ENCODE data around the gene LRRC27. TPM values are rescaled to one million over a fixed set of nuclear protein-coding genes. Genes with fewer than 3 reads are reported as not detected.

LRRC27 gene
- 1 to 10 TPM; 3.7 to 3.8 TPM for total RNA-seq
- polyA plus RNA-seq: 1 to 10 TPM in 1 of 2 donors, under 1 TPM in 1; 0.90 to 2.3 TPM

- POLR2A ChIA-PET (ENCODE audit: partially characterized antibody): interaction anchor here (2.0 kb wide), 1 partner anchor 25 kb away, joined by 4 read pairs; no protein-coding TSS in a partner anchor
- peaks cover 0 to 7% (median 0%) of the 10 kb centered on the region in 8 donors for H3K9me3 Mint-ChIP-seq
- peak within 1 kb of the TSS; percentile 79 to 95 for H3K4me3 ChIP-seq (ENCODE audit: low read length in 2 of 2)
- CTCF ChIA-PET (ENCODE audit: partially characterized antibody): no interaction called here
- H3K4me1 ChIP-seq (ENCODE audit: insufficient read depth, low read length): peaks cover 40% of the 10 kb centered on the region
- H3K4me3 Mint-ChIP-seq: peak within 1 kb of the TSS; percentile 85 to 94 (median 90)
- no peaks in the 10 kb centered on the region for H3K36me3 ChIP-seq (ENCODE audit: insufficient read depth, low read length)
- intact Hi-C loops (cut with micrococcal nuclease): loop anchor here (1.0 to 10.0 kb wide), 4 partner anchors 24 to 205 kb away; partner anchors contain the start of genes DPYSL4 and INPP5A
- H3K9me3 ChIP-seq (ENCODE audit: control insufficient read depth in 1 of 2, low read length in 2 of 2): no peaks in the 10 kb centered on the region
- peaks cover 28 to 75% (median 48%) of the 10 kb centered on the region in 4 donors for H3K4me1 Mint-ChIP-seq
- DNase-seq: peak; percentile 98 to 100 (median 100)
- peaks cover 3 to 29% of the 10 kb centered on the region in 2 donors for H3K36me3 Mint-ChIP-seq
- H3K27ac Mint-ChIP-seq: peak within 1 kb of the TSS; percentile 80 to 97 (median 95)
- H3K27me3 ChIP-seq (ENCODE audit: insufficient read depth, low read length): no peaks in the 10 kb centered on the region
- H3K27ac ChIP-seq (ENCODE audit: low read depth, low read length): peak within 1 kb of the TSS; percentile 77
- H3K27me3 Mint-ChIP-seq: peaks cover 0 to 1% of the 10 kb centered on the region in 2 donors
Measured at GRCh38 chr10:132331601-132332432, at the start of gene LRRC27. LRRC27 (plus strand) TSS chr10:132332193; CDS start chr10:132333525, 1,332 bp downstream.

- no peaks in the 10 kb centered on the region for H3K9me3 ChIP-seq (ENCODE audit: control insufficient read depth in 1 of 2, low read length in 2 of 2)
- H3K27me3 ChIP-seq (ENCODE audit: insufficient read depth, low read length): no peaks in the 10 kb centered on the region
- POLR2A ChIA-PET (ENCODE audit: partially characterized antibody): interaction anchor here (0.6 kb wide), 1 partner anchor 51 kb away, joined by 3 read pairs; no protein-coding TSS in a partner anchor
- H3K4me1 Mint-ChIP-seq: peaks cover 2 to 8% (median 7%) of the 10 kb centered on the region in 4 donors
- intact Hi-C loops (cut with micrococcal nuclease): no loop called here
- CTCF ChIA-PET (ENCODE audit: partially characterized antibody): no interaction called here
- H3K36me3 Mint-ChIP-seq: no peaks in the 10 kb centered on the region
- H3K36me3 ChIP-seq (ENCODE audit: insufficient read depth, low read length): no peaks in the 10 kb centered on the region
- H3K4me3 Mint-ChIP-seq: no peak overlapping the region
- no peak overlapping the region for H3K4me3 ChIP-seq (ENCODE audit: low read length in 2 of 2)
- peaks cover 0 to 2% (median 0%) of the 10 kb centered on the region in 8 donors for H3K9me3 Mint-ChIP-seq
- H3K27me3 Mint-ChIP-seq: no peaks in the 10 kb centered on the region
- H3K27ac ChIP-seq (ENCODE audit: low read depth, low read length): no peak overlapping the region
- DNase-seq: no peak
- H3K27ac Mint-ChIP-seq: no peak overlapping the region
- H3K4me1 ChIP-seq (ENCODE audit: insufficient read depth, low read length): no peaks in the 10 kb centered on the region
Measured at GRCh38 chr10:132282667-132283603, 49.1 kb upstream of the LRRC27 start.

- H3K4me3 ChIP-seq (ENCODE audit: low read length in 2 of 2): no peak overlapping the region
- ChIA-PET POLR2A (ENCODE audit: partially characterized antibody) (interaction anchor here (0.6 kb wide), 1 partner anchor 51 kb away, joined by 3 read pairs; no protein-coding TSS in a partner anchor), CTCF (ENCODE audit: partially characterized antibody) (no interaction called here)
- no peaks in the 10 kb centered on the region for H3K36me3 ChIP-seq (ENCODE audit: insufficient read depth, low read length)
- Mint-ChIP-seq H3K27me3 (no peaks in the 10 kb centered on the region), H3K4me3 (no peak overlapping the region), H3K27ac (no peak overlapping the region), H3K9me3 (peaks cover 0 to 5% (median 0%) of the 10 kb centered on the region in 8 donors), H3K36me3 (no peaks in the 10 kb centered on the region), H3K4me1 (peaks cover 2 to 8% (median 7%) of the 10 kb centered on the region in 4 donors)
- H3K4me1 ChIP-seq (ENCODE audit: insufficient read depth, low read length): no peaks in the 10 kb centered on the region
- intact Hi-C loops (cut with micrococcal nuclease): no loop called here
- DNase-seq: no peak
- no peaks in the 10 kb centered on the region for H3K9me3 ChIP-seq (ENCODE audit: control insufficient read depth in 1 of 2, low read length in 2 of 2)
- H3K27ac ChIP-seq (ENCODE audit: low read depth, low read length): no peak overlapping the region
- H3K27me3 ChIP-seq (ENCODE audit: insufficient read depth, low read length): no peaks in the 10 kb centered on the region
Measured at GRCh38 chr10:132283604-132284382, 48.2 kb upstream of the LRRC27 start.

GRCh38 chr10:132289439-132289838 is 42.6 kb upstream of the LRRC27 start:
- H3K4me3 Mint-ChIP-seq: no peak overlapping the region
- no peaks in the 10 kb centered on the region for H3K36me3 Mint-ChIP-seq
- H3K4me1 Mint-ChIP-seq: peaks cover 0 to 5% (median 4%) of the 10 kb centered on the region in 4 donors
- Histone ChIP-seq H3K4me1 (ENCODE audit: insufficient read depth, low read length) (no peaks in the 10 kb centered on the region), H3K36me3 (ENCODE audit: insufficient read depth, low read length) (no peaks in the 10 kb centered on the region), H3K4me3 (ENCODE audit: low read length in 2 of 2) (no peak overlapping the region), H3K9me3 (ENCODE audit: control insufficient read depth in 1 of 2, low read length in 2 of 2) (no peaks in the 10 kb centered on the region), H3K27ac (ENCODE audit: low read depth, low read length) (no peak overlapping the region), H3K27me3 (ENCODE audit: insufficient read depth, low read length) (no peaks in the 10 kb centered on the region)
- peaks cover 0 to 7% (median 0%) of the 10 kb centered on the region in 8 donors for H3K9me3 Mint-ChIP-seq
- POLR2A ChIA-PET (ENCODE audit: partially characterized antibody): no interaction called here
- intact Hi-C loops (cut with micrococcal nuclease): no loop called here
- H3K27ac Mint-ChIP-seq: no peak overlapping the region
- no peaks in the 10 kb centered on the region for H3K27me3 Mint-ChIP-seq
- CTCF ChIA-PET (ENCODE audit: partially characterized antibody): no interaction called here
- DNase-seq: no peak

GRCh38 chr10:132290631-132291030 is 41.4 kb upstream of the LRRC27 start:
- Mint-ChIP-seq H3K4me3 (no peak overlapping the region), H3K27me3 (no peaks in the 10 kb centered on the region), H3K36me3 (no peaks in the 10 kb centered on the region), H3K4me1 (peaks cover 2 to 5% (median 3%) of the 10 kb centered on the region in 4 donors), H3K27ac (no peak overlapping the region), H3K9me3 (peaks cover 0 to 7% (median 0%) of the 10 kb centered on the region in 8 donors)
- intact Hi-C loops (cut with micrococcal nuclease): no loop called here
- Histone ChIP-seq H3K27me3 (ENCODE audit: insufficient read depth, low read length) (no peaks in the 10 kb centered on the region), H3K4me1 (ENCODE audit: insufficient read depth, low read length) (no peaks in the 10 kb centered on the region), H3K9me3 (ENCODE audit: control insufficient read depth in 1 of 2, low read length in 2 of 2) (no peaks in the 10 kb centered on the region), H3K4me3 (ENCODE audit: low read length in 2 of 2) (no peak overlapping the region), H3K27ac (ENCODE audit: low read depth, low read length) (no peak overlapping the region), H3K36me3 (ENCODE audit: insufficient read depth, low read length) (no peaks in the 10 kb centered on the region)
- DNase-seq: no peak
- CTCF ChIA-PET (ENCODE audit: partially characterized antibody): no interaction called here
- POLR2A ChIA-PET (ENCODE audit: partially characterized antibody): no interaction called here

- ChIA-PET CTCF (ENCODE audit: partially characterized antibody) (no interaction called here), POLR2A (ENCODE audit: partially characterized antibody) (no interaction called here)
- Histone ChIP-seq H3K4me3 (ENCODE audit: low read length in 2 of 2) (no peak overlapping the region), H3K36me3 (ENCODE audit: insufficient read depth, low read length) (no peaks in the 10 kb centered on the region), H3K27ac (ENCODE audit: low read depth, low read length) (no peak overlapping the region), H3K4me1 (ENCODE audit: insufficient read depth, low read length) (no peaks in the 10 kb centered on the region), H3K9me3 (ENCODE audit: control insufficient read depth in 1 of 2, low read length in 2 of 2) (no peaks in the 10 kb centered on the region), H3K27me3 (ENCODE audit: insufficient read depth, low read length) (no peaks in the 10 kb centered on the region)
- Mint-ChIP-seq H3K4me3 (no peak overlapping the region), H3K36me3 (no peaks in the 10 kb centered on the region), H3K27me3 (no peaks in the 10 kb centered on the region), H3K27ac (no peak overlapping the region), H3K4me1 (peaks cover 2 to 5% (median 3%) of the 10 kb centered on the region in 4 donors), H3K9me3 (peaks cover 0 to 7% (median 0%) of the 10 kb centered on the region in 8 donors)
- DNase-seq: no peak
- intact Hi-C loops (cut with micrococcal nuclease): no loop called here
Measured at GRCh38 chr10:132291826-132292225, 40.2 kb upstream of the LRRC27 start.

Measured in CD4-positive, alpha-beta memory T cell (primary cell).